ENCODE results near the gene EXOC3.
"Not testable (repeated sequence)": the region's sequence is repeated elsewhere in the genome, so short reads cannot be mapped to it uniquely, and the experiment has no call there.

Gene EXOC3

GRCh38 chr5:507986-508575 is 65.1 kb downstream of the EXOC3 start:
- not testable (repeated sequence) for DNase-seq

DNA sequence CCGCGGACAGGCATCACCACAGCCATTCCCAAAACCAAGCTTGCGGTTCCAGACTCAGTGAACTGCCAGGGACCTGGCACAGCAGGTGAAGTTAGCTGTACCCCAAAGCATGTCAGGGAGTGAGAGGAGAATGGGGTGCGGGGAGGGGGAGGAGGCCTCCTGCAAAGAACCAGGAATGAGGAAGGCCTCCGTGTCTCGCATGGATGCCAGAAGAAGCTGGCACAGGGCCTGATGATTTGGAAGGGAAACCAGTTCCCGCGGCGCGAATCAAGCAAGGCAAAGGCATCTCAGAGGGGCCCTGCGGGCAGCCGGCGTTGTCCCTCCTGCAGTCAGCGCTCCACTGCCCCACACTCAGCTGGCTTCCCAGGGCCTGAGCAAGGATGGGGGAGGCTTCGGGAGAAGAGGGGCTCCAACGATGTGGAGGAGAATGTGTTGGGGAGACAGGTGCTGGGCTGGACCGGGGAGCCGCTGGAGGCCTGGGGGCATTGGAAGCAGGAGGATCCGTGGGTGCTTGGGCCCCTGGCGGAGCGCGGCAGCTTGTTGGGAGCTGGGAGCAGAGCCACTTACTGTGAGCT is 66.7 kb downstream of the EXOC3 start:
- no peak for DNase-seq

- no peak for DNase-seq
Measured at GRCh38 chr5:510521-510920, 67.5 kb downstream of the EXOC3 start.

DNA sequence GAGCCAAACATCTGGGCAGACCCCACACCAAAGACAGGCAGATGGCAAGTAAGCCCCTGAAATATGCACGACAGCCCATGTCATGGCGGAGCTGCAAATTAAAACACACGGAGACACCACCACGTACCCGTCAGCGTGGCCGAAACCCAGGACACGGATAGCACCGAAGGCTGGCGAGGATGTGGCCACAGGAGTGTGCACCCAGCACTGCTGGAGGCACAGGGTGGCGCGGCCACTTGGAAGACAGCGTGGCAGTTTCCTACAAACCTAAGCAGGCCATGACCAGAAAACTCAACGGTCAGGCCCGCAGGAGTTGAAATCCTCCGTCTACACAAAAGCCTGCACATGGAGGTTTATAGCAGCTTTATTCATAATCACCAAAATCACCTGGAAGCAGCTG is 68.5 kb downstream of the EXOC3 start:
- DNase-seq = no peak

GRCh38 chr5:513216-514100 is 70.5 kb downstream of the EXOC3 start:
- no peak for DNase-seq

GRCh38 chr5:514101-514485 is 71.1 kb downstream of the EXOC3 start:
- no peak for DNase-seq

GRCh38 chr5:514673-515072 is 71.7 kb downstream of the EXOC3 start:
- DNase-seq = no peak

DNA sequence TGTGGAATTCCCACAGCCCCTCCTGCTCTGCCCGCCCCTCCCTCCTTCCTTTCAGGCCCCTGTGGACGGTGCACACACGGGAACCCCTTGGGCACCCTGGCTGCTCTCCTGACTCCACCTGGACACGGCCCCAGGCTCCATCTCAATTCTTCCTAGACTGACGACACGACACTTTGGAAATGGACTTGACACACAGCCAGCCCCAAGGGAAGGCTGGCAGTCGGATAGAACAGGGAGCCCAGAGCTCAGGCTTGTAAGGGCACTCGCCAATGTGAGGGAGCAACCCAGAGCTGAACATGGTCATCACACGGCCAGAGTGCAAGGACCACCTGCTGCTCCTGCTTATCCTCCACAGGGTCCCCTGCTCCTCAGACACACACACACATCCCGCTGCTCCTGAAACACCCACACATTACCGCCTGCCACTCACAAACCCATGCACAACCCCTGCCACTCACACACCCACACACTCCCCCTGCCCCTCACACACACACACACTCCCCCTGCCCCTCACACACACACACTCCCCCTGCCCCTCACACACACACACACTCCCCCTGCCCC is 72.4 kb downstream of the EXOC3 start:
- no peak for DNase-seq

GRCh38 chr5:516338-516925 is 73.5 kb downstream of the EXOC3 start:
- no peak for DNase-seq
